Measurements from ENCODE around the gene TNFRSF18.
"Not testable (repeated sequence)": the region's sequence is repeated elsewhere in the genome, so short reads cannot be mapped to it uniquely, and the experiment has no call there.

The TNFRSF18 gene

DNA sequence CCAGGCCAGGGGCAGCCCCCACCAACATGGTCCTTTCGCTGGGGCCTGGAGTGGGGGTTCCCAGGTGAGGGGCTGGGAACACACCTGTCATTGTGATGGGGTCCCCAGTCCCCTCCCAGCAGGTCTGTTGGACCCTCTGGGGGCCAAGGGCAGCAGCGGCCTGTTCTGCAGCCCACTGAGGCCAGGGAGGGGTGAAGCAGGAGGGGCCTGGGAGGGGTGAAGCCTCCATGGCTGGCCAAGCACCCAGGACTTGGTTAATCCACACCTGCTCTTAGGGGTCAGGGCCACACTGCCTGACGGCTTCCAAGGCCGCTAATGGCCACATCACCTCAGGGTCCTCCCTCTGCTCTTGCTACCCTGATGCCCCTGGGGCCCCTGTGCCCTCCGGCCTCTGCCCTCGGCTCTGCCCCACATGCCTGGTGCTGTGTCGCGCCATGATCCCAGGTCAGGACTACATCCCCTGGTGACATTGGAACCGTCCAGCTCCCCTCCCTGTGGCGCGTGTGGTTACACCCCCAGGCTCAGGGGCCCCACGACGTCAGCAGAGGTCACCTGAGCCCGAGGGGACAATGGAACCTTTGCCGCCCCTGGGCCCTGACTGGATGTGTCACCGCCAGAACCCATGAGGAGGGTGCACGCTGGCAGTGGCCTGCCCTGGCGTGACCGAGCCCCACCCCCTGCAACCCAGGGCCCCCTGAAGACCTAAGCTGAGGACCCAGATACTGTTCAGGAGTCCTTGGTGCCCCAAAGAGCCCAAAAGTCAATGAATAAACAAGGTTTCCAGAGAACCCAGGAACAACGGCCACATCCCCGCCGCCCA is 7.0 kb downstream of the TNFRSF18 start:
- Histone ChIP-seq H3K36me3 (ENCODE audit: control insufficient read depth, insufficient read depth, low read length) (no peaks in the 10 kb centered on the region), H3K9me3 (ENCODE audit: control insufficient read depth, insufficient read depth, low read depth, low read length) (peaks cover 10% of the 10 kb centered on the region), H3K27me3 (ENCODE audit: control insufficient read depth, insufficient read depth, low read length) (peaks cover 20% of the 10 kb centered on the region), H3K4me3 (ENCODE audit: low read depth, low read length) (no peak overlapping the region), H3K9ac (ENCODE audit: low read length) (no peak overlapping the region), H3K27ac (ENCODE audit: low read depth, low read length) (no peak overlapping the region), H3K4me1 (ENCODE audit: control insufficient read depth, insufficient read depth, low read length) (peaks cover 3% of the 10 kb centered on the region; the same call in 1 of the 2 replicates)

- Histone ChIP-seq H3K36me3 (ENCODE audit: control insufficient read depth, insufficient read depth, low read length) (no peaks in the 10 kb centered on the region), H3K27ac (ENCODE audit: low read depth, low read length) (no peak overlapping the region), H3K4me3 (ENCODE audit: low read depth, low read length) (no peak overlapping the region)
Observed at GRCh38 chr1:1198423-1199140, 7.8 kb downstream of the TNFRSF18 start.

DNA sequence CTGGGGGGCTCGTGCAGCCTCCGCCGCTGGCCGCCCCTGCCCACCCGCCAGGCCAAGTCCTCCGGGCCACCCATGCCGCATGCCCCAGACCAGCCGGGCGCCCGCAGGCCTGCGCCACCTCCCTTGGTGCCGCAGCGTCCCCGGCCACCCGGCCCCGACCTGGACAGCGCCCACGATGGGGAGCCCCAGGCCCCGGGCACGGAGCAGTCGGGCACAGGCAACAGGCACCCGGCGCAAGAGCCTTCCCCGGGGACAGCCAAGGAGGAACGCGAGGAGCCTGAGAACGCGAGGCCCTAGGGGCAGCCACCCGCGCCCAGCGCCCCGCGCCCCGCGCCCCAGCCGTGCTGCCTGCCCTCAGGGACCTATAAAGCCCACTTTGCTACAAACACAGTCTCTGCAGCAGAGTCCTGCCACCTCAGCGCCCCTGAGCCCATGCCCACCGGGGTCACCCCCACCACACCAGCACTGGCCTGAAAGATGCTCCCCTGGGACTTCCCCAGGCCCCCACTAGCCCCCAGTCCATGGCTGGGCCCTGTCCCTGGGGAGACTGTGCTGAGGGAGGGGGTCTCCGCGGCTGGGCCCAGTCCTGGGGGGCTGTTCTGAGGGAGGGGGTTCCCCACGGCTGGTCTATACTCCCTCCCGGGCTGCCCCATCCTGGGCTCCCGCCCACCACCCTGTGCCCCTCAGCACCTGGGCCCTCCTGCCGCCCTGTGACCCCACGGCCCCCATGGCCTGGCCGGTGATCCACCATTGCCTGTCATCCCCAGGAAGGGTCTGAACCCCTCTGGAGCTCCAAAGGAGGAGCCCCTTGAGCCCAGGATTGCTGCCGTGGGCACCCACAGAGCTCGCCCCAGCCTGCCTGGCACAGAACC is 8.6 kb downstream of the TNFRSF18 start:
- H3K4me1 ChIP-seq (ENCODE audit: control insufficient read depth, insufficient read depth, low read length) = peaks cover 3% of the 10 kb centered on the region; the same call in 1 of the 2 replicates
- H3K27me3 ChIP-seq (ENCODE audit: control insufficient read depth, insufficient read depth, low read length) = peaks cover 7% of the 10 kb centered on the region
- H3K27ac ChIP-seq (ENCODE audit: low read depth, low read length) = no peak overlapping the region
- H3K4me3 ChIP-seq (ENCODE audit: low read depth, low read length) = no peak overlapping the region
- peaks cover 14% of the 10 kb centered on the region for H3K9me3 ChIP-seq (ENCODE audit: control insufficient read depth, insufficient read depth, low read depth, low read length)
- no peaks in the 10 kb centered on the region for H3K36me3 ChIP-seq (ENCODE audit: control insufficient read depth, insufficient read depth, low read length)
- H3K9ac ChIP-seq (ENCODE audit: low read length) = no peak overlapping the region

More at GRCh38 chr1:1198423-1199140, 7.8 kb downstream of the TNFRSF18 start:
- Histone ChIP-seq H3K4me1 (ENCODE audit: control insufficient read depth, insufficient read depth, low read length) (peaks cover 3% of the 10 kb centered on the region; the same call in 1 of the 2 replicates), H3K27me3 (ENCODE audit: control insufficient read depth, insufficient read depth, low read length) (peaks cover 14% of the 10 kb centered on the region), H3K9me3 (ENCODE audit: control insufficient read depth, insufficient read depth, low read depth, low read length) (peaks cover 12% of the 10 kb centered on the region), H3K9ac (ENCODE audit: low read length) (no peak overlapping the region)

GRCh38 chr1:1197188-1197500 is 9.2 kb downstream of the TNFRSF18 start:
- no peak overlapping the region for H3K27ac ChIP-seq (ENCODE audit: low read depth, low read length)
- H3K9ac ChIP-seq (ENCODE audit: low read length) = no peak overlapping the region
- H3K9me3 ChIP-seq (ENCODE audit: control insufficient read depth, insufficient read depth, low read depth, low read length) = peaks cover 20% of the 10 kb centered on the region
- H3K4me1 ChIP-seq (ENCODE audit: control insufficient read depth, insufficient read depth, low read length) = peaks cover 3% of the 10 kb centered on the region; the same call in 1 of the 2 replicates
- H3K36me3 ChIP-seq (ENCODE audit: control insufficient read depth, insufficient read depth, low read length) = no peaks in the 10 kb centered on the region
- H3K27me3 ChIP-seq (ENCODE audit: control insufficient read depth, insufficient read depth, low read length) = peaks cover 5% of the 10 kb centered on the region
- no peak overlapping the region for H3K4me3 ChIP-seq (ENCODE audit: low read depth, low read length)

GRCh38 chr1:1196431-1197187 is 9.8 kb downstream of the TNFRSF18 start:
- H3K4me3 ChIP-seq (ENCODE audit: low read depth, low read length) = no peak overlapping the region
- H3K27me3 ChIP-seq (ENCODE audit: control insufficient read depth, insufficient read depth, low read length) = peaks cover 5% of the 10 kb centered on the region
- H3K36me3 ChIP-seq (ENCODE audit: control insufficient read depth, insufficient read depth, low read length) = no peaks in the 10 kb centered on the region
- H3K9ac ChIP-seq (ENCODE audit: low read length) = no peak overlapping the region
- peaks cover 26% of the 10 kb centered on the region for H3K9me3 ChIP-seq (ENCODE audit: control insufficient read depth, insufficient read depth, low read depth, low read length)
- H3K4me1 ChIP-seq (ENCODE audit: control insufficient read depth, insufficient read depth, low read length) = peaks cover 3% of the 10 kb centered on the region; the same call in 1 of the 2 replicates
- H3K27ac ChIP-seq (ENCODE audit: low read depth, low read length) = no peak overlapping the region

GRCh38 chr1:1195726-1196125 is 10.7 kb downstream of the TNFRSF18 start:
- not testable (repeated sequence) for H3K27me3 ChIP-seq (ENCODE audit: control insufficient read depth, insufficient read depth, low read length); H3K4me3 ChIP-seq (ENCODE audit: low read depth, low read length); H3K4me1 ChIP-seq (ENCODE audit: control insufficient read depth, insufficient read depth, low read length); H3K36me3 ChIP-seq (ENCODE audit: control insufficient read depth, insufficient read depth, low read length); H3K27ac ChIP-seq (ENCODE audit: low read depth, low read length); H3K9ac ChIP-seq (ENCODE audit: low read length)
- peaks cover 34% of the 10 kb centered on the region for H3K9me3 ChIP-seq (ENCODE audit: control insufficient read depth, insufficient read depth, low read depth, low read length)

DNA sequence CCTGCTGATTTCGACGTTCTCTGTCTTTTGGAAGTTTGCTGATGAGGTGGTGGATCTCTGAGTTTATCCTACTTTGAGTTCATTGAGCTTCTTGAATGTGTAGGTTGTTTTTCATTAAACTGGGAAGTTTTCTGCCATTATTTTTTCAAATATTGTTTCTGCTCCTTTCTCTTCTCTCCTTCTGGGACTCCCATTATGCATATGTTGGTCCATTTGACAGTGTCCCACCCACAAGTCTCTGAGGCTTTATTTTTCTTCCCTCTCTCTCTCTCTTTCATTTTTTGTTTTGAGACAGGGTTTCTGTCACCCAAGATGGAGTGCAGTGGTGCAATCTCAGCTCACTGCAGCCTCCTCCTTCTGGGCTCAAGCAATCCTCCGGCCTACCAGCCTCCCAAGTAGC is 11.7 kb downstream of the TNFRSF18 start:
- no peak overlapping the region for H3K4me3 ChIP-seq (ENCODE audit: low read depth, low read length)
- H3K9ac ChIP-seq (ENCODE audit: low read length) = no peak overlapping the region
- no peaks in the 10 kb centered on the region for H3K36me3 ChIP-seq (ENCODE audit: control insufficient read depth, insufficient read depth, low read length)
- H3K27ac ChIP-seq (ENCODE audit: low read depth, low read length) = no peak overlapping the region
- peaks cover 35% of the 10 kb centered on the region for H3K9me3 ChIP-seq (ENCODE audit: control insufficient read depth, insufficient read depth, low read depth, low read length)
- H3K4me1 ChIP-seq (ENCODE audit: control insufficient read depth, insufficient read depth, low read length) = no peaks in the 10 kb centered on the region
- no peaks in the 10 kb centered on the region for H3K27me3 ChIP-seq (ENCODE audit: control insufficient read depth, insufficient read depth, low read length)

DNA sequence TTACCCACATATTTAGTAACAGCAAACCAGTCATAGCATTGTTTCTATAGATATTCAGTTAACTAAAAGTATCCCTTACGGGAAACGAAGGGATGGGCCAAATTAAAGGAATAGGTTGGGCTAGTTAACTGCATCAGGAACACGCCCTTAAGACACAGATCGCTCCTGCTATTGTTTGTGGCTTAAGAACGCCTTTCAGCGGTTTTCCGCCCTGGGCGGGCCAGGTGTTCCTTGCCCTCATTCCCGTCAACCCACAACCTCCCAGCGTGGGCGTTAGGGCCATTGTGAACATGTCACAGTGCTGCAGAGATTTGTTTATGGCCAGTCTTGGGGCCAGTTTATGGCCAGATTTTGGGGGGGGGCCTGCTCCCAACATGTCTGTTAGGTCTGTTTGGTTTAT is 14.7 kb downstream of the TNFRSF18 start:
- Histone ChIP-seq H3K27ac (ENCODE audit: low read depth, low read length) (no peak overlapping the region), H3K4me3 (ENCODE audit: low read depth, low read length) (no peak overlapping the region), H3K4me1 (ENCODE audit: control insufficient read depth, insufficient read depth, low read length) (no peaks in the 10 kb centered on the region), H3K9ac (ENCODE audit: low read length) (no peak overlapping the region), H3K9me3 (ENCODE audit: control insufficient read depth, insufficient read depth, low read depth, low read length) (peaks cover 35% of the 10 kb centered on the region), H3K36me3 (ENCODE audit: control insufficient read depth, insufficient read depth, low read length) (no peaks in the 10 kb centered on the region), H3K27me3 (ENCODE audit: control insufficient read depth, insufficient read depth, low read length) (no peaks in the 10 kb centered on the region)

- H3K4me3 ChIP-seq (ENCODE audit: low read depth, low read length) = no peak overlapping the region
- H3K27ac ChIP-seq (ENCODE audit: low read depth, low read length) = no peak overlapping the region
- H3K36me3 ChIP-seq (ENCODE audit: control insufficient read depth, insufficient read depth, low read length) = no peaks in the 10 kb centered on the region
- H3K9me3 ChIP-seq (ENCODE audit: control insufficient read depth, insufficient read depth, low read depth, low read length) = peaks cover 24% of the 10 kb centered on the region
- H3K4me1 ChIP-seq (ENCODE audit: control insufficient read depth, insufficient read depth, low read length) = no peaks in the 10 kb centered on the region
- no peaks in the 10 kb centered on the region for H3K27me3 ChIP-seq (ENCODE audit: control insufficient read depth, insufficient read depth, low read length)
- no peak overlapping the region for H3K9ac ChIP-seq (ENCODE audit: low read length)
Observed at GRCh38 chr1:1189111-1189510, 17.3 kb downstream of the TNFRSF18 start.

- Histone ChIP-seq H3K9me3 (ENCODE audit: control insufficient read depth, insufficient read depth, low read depth, low read length) (peaks cover 22% of the 10 kb centered on the region), H3K4me1 (ENCODE audit: control insufficient read depth, insufficient read depth, low read length) (no peaks in the 10 kb centered on the region), H3K27ac (ENCODE audit: low read depth, low read length) (no peak overlapping the region), H3K9ac (ENCODE audit: low read length) (no peak overlapping the region), H3K4me3 (ENCODE audit: low read depth, low read length) (no peak overlapping the region), H3K27me3 (ENCODE audit: control insufficient read depth, insufficient read depth, low read length) (no peaks in the 10 kb centered on the region), H3K36me3 (ENCODE audit: control insufficient read depth, insufficient read depth, low read length) (no peaks in the 10 kb centered on the region)
Observed at GRCh38 chr1:1187938-1188337, 18.5 kb downstream of the TNFRSF18 start.

Data from HUES6 (cell line).